C4-2B (cell line): ENCODE results near the gene TRIP4.
"Not testable (repeated sequence)": the region's sequence is repeated elsewhere in the genome, so short reads cannot be mapped to it uniquely, and the experiment has no call there.

ENCODE experiments used
- H3K27ac ChIP-seq: fragments of 450-650 bp; 2 replicates; pipeline ENCODE4 v1.5.1; 2017
- CTCF ChIP-seq: fragments of 450-650 bp; conservative IDR thresholded peaks from 2 replicates; pipeline ENCODE4 v1.5.1; 2017; ENCODE audit warnings: mild to moderate bottlenecking
- ZFX ChIP-seq: fragments of 450-650 bp; IDR thresholded peaks from 2 replicates; pipeline ENCODE4 v1.6.1; 2017

Gene TRIP4

GRCh38 chr15:64483749-64484148 lies 96.1 kb downstream of the TRIP4 start:
- H3K27ac ChIP-seq: no peak overlapping the region
- TF ChIP-seq ZFX: no peak
- TF ChIP-seq CTCF: no peak

DNA sequence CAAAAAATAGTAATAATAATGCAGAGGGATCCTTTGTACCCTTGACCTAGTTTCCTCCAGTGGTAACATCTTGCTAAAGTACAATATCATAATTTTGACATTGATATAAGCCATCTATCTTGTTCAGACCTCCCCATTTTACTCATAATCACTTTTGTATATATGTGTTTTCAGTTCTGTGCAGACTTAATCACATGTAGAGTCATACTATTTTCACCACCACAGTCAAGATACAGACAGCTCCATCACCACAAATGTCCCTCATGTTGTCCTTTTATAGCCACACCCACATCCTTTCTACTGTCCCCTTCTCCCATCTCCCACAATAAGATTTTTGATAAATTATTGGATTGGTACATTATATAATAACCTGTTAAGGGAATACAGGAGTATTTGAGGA lies 98.2 kb downstream of the TRIP4 start:
- TF ChIP-seq ZFX: no peak
- no peak overlapping the region for H3K27ac ChIP-seq

DNA sequence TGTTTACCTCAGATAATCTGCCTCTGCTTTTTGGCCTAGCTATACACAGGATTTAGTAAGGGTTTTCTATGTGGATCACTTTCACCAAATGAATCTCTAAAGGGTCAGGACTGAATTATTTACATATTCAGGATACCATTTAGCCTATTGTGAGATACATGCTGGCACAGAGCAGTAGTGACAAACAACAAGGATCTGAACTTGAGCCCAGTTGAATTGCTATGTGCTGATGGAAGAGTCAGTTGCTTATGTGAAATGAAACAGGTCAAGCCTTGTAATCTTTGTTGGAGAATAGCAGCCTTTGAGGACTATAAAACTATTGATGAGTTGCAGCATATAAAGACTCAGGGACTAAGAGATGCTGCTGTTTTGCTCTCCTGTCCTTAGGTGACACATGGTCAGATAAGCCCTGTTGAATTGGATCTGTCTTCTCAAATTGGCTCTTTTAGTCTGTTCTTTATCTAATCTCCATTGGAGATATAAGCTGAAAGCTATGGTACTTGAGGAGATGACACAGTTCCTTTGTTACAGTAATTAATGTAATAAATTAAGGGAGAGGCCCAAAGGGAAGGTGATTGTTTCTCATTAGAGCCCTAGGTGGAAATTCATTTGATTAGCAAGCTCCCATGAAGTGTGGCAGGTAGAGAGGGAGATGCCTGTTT lies 103.1 kb downstream of the TRIP4 start:
- H3K27ac ChIP-seq: no peak overlapping the region
- TF ChIP-seq ZFX (no peak), CTCF (no peak)

DNA sequence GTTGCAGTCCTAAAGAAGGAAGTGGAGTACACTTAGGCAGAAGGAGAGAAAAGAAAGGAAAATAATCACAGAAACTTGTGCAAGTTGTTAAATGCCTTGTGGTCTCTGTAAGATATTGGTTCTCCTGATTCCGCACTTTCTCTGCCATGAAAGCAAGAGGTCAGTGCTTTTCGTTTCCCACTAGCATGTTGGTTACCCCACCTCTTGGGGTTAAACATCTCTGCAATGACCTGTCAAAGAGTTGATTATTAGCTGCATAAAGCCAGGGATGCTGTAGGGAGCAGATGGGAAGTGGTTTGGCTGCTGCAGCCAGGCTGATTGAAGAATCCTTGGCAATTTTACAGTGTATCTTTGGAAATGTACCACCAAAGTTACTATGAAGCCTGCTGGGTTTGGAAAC lies 106.0 kb downstream of the TRIP4 start:
- TF ChIP-seq CTCF: no peak
- no peak for TF ChIP-seq ZFX
- no peak overlapping the region for H3K27ac ChIP-seq

DNA sequence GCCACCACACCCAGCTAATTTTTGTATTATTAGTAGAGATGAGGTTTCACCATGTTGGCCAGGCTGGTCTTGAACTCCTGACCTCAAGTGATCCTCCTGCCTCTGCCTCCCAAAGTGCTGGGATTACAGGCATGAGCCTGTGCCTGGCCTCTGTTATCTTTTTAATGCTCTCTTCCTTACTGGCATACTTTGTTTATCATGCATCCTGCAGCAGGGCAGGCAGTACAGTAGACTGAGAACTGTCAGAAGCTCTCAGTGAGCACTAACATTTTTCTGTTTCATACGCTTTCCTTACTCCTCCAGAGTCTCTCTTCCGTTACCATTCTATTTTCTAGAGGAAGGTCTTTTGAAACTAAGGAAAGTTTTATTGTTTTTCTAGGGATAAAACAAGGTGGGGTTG lies 108.3 kb downstream of the TRIP4 start:
- H3K27ac ChIP-seq: not testable (repeated sequence)

- H3K27ac ChIP-seq: no peak overlapping the region
Observed at GRCh38 chr15:64500695-64501395, 113.2 kb downstream of the TRIP4 start.

GRCh38 chr15:64501396-64501715 lies 113.7 kb downstream of the TRIP4 start:
- no peak overlapping the region for H3K27ac ChIP-seq
- TF ChIP-seq CTCF: no peak
- TF ChIP-seq ZFX: no peak

More at GRCh38 chr15:64500695-64501395, 113.2 kb downstream of the TRIP4 start:
- TF ChIP-seq ZFX (no peak), CTCF (no peak)

DNA sequence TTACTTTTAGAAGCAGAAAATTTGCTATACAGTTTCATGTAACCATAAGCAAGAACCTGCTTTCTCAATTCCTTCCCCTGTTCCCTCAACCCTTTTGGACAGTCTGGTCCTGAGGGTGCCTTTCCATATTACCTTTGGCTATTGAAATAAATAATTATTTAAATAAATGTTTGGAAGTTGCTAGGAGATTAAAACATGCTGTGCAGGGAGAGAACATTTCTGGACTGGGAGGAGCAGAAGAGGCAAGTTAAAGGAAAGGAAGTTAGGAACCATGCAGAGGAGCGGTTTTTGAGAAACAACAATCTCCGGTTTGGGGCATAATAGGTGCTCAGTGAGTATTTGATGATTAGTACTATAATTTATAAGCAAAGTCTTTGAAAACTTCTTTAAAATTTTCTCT lies 114.5 kb downstream of the TRIP4 start:
- TF ChIP-seq CTCF: no peak
- TF ChIP-seq ZFX: no peak
- H3K27ac ChIP-seq: no peak overlapping the region
